Measurements from ENCODE around the gene BSND.
"Not testable (repeated sequence)": the region's sequence is repeated elsewhere in the genome, so short reads cannot be mapped to it uniquely, and the experiment has no call there.

The BSND gene

GRCh38 chr1:55015731-55016620, 17.2 kb downstream of the BSND start:
- DNase-seq (ENCODE audit: low read depth in 2 of 2) = no peak

- no peak for DNase-seq (ENCODE audit: low read depth in 2 of 2)
These were observed 19.7 kb downstream of the BSND start for GRCh38 chr1:55018395-55018794.

- peak; percentile 63 to 67 for DNase-seq (ENCODE audit: low read depth in 2 of 2)
These were observed 23.3 kb downstream of the BSND start for GRCh38 chr1:55021942-55022546.

GRCh38 chr1:55024163-55024562, 25.4 kb downstream of the BSND start:
- DNase-seq (ENCODE audit: low read depth in 2 of 2) = not testable (repeated sequence)

DNA sequence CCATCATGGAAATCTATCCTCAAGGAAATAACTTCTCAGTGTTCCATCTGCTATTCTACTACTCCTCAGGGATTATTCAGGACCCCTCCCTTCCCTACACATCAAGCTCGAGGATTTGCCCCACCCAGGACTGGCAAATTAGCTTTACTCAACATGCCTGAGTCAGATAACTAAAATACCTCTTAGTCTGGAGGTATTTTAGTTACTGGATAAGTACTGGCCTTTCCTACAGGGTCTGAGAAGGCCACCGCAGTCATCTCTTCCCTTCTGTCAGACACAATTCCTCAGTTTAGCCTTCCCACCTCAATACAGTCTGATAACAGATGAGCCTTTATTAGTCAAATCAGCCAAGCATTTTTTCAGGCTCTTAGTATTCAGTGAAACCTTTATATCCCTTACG, 27.9 kb downstream of the BSND start:
- DNase-seq (ENCODE audit: low read depth in 2 of 2) = not testable (repeated sequence)

DNA sequence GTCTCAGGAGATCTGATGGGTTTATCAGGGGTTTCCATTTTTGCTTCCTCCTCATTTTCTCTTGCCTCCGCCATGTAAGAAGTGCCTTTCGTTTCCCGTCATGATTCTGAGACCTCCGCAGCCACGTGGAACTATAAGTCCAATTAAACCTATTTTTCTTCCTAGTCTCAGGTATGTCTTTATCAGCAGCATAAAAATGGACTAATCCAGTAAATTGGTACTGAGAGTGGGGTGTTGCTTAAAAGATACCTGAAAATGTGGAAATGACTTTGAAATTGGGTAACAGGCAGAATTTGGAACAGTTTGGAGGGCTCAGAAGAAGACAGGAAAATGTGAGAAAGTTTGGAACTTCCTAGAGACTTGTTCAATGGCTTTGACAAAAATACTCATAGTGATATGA, 32.4 kb downstream of the BSND start:
- not testable (repeated sequence) for DNase-seq (ENCODE audit: low read depth in 2 of 2)

GRCh38 chr1:55033265-55033614, 34.5 kb downstream of the BSND start:
- DNase-seq (ENCODE audit: low read depth in 2 of 2) = no peak

- DNase-seq (ENCODE audit: low read depth in 2 of 2) = no peak
These were observed 35.9 kb downstream of the BSND start for GRCh38 chr1:55034476-55035133.

DNA sequence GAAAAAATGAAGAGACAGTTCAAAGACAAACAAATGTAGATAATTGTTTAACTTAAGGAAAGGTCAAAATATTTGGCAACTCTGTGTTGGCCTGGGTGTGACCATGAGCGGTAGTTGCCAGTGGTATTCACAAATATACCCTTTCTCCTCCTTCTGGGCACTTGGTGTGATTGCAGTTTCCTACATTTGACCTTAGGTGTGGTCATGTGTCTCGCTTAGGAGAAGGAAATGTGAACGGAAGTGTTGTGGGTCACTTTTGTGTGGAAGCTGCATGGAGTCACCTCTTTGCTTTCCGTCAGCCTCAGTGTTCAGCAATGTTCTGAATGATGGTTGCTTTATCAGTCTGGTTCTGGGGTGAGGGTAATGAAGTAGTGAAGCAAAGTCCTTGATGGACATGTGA, 37.2 kb downstream of the BSND start:
- DNase-seq (ENCODE audit: low read depth in 2 of 2) = no peak

DNA sequence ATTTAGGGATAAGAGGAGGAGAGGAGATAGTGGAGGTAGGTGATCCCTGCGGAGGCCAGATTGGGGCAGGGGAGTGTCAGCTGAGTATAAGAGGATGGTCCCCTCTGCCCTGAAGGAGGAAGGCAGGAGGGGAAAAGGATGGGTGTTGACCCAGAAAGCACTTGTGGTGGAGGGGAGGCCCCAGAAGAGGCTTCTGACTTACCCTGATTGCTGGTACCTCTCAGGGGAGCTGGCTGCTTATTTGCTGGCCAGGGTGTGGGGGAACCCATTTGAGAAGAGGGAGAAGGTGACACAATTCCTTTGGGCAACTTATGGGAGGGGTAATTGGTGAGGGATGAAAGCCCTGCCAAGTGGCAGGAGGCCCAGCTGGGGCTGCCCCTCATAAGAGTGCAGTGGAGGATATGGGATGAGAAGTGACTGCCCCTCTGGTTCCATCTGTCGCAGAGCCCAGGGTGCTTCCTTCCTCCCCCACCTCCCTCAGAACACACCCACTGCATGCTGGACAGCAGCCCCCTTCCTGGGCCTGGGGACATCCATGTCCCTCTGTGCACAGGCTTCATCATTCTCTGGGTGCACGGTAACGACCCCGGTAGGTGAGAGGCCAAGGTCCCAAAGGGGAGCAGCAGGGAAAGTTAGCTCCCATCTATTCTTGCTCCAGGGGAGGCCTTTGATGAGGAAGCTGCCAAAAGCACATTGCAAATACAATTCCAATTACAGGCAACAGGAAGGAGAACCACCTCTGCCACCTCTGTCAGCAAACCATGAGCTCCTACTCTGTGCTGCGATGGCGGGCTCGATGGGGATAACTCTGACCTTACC, 39.2 kb downstream of the BSND start:
- DNase-seq (ENCODE audit: low read depth in 2 of 2) = no peak

DNA sequence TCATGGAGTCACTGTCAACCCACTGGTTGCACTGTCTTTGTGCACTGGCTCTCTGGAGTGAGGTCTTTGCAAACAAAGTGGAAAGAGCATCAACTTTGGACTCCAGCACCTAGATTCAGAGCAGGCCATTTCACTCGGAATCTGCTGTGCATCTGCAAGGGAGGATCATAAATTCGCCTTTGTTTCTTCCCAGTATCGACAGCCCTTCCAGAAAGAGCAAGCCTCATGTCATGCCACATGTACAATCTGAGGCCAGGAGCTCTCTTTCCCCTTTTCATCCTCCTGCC, 39.8 kb downstream of the BSND start:
- no peak for DNase-seq (ENCODE audit: low read depth in 2 of 2)

DNA sequence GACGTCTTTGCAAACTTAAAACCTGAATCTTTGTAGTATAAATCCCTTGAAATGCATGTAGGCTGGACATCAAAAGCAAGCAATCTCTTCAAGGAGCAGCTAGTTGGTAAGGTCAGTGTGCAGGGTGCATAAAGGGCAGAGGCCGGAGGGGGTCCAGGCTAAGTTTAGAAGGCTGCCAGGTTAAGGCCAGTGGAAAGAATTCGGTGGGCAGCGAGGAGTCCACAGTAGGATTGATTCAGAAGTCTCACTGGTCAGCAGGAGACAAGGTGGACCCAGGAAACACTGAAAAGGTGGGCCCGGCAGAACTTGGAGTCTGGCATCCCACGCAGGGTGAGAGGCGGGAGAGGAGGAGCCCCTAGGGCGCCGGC, 40.2 kb downstream of the BSND start:
- DNase-seq (ENCODE audit: low read depth in 2 of 2) = no peak

- peak; percentile 12 to 14 for DNase-seq (ENCODE audit: low read depth in 2 of 2)
These were observed 40.8 kb downstream of the BSND start, which contains the start of gene PCSK9 for GRCh38 chr1:55039342-55040082. PCSK9 (plus strand) TSS chr1:55039548; CDS start chr1:55039838, 290 bp downstream.

DNA sequence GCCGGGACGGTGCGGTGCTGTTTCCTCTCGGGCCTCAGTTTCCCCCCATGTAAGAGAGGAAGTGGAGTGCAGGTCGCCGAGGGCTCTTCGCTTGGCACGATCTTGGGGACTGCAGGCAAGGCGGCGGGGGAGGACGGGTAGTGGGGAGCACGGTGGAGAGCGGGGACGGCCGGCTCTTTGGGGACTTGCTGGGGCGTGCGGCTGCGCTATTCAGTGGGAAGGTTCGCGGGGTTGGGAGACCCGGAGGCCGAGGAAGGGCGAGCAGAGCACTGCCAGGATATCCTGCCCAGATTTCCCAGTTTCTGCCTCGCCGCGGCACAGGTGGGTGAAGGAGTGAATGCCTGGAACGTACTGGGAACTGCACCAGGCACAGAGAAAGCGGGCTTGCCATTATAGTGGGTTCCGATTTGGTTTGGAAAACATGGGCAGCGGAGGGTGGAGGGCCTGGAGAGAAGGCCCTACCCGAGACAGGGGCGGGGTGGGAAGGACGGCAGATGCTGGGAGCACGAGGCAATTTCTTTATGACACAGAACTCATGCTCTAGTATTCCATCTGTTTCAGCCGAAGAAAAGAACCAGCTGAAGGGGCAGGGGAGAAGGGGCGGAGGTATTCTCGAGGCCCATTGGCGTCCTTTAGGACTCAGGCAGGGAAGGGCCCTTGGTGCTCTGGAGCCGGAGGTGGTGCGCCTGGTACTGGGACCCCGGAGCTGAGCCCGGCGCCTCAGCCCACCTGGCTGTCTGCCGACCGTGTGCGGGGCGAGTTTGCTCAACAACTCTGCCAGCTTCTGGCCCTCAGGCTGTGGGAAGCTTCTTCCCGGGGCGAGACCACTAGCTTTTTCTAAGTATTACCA, 41.6 kb downstream of the BSND start:
- no peak for DNase-seq (ENCODE audit: low read depth in 2 of 2)

DNA sequence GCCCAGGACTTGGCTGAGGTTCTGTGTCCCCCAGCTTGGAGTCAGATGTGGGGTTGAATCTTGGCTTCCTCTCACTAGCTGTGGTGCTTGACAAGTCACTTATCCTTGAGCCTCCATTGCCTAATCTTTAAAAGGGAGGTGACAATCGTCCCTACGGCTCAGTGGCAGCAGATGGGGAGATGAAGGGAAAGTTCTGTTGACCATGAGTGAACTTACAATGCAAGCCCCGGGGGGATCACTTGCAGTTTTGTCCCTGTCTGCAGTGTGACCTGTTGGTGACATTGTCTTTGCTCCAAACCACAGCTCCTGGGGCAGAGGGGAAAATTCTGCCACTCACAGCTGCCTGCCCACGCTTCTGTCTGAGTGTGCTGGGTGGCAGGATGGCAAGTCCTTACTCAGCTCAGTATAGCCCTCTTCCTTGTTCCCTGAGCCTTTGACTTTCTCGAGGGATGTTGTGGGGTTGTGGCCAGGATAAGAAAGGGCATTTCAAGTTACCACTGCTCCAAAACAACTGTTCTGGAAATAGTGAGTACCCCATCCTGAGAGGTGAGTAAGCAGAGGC, 42.3 kb downstream of the BSND start:
- no peak for DNase-seq (ENCODE audit: low read depth in 2 of 2)

DNA sequence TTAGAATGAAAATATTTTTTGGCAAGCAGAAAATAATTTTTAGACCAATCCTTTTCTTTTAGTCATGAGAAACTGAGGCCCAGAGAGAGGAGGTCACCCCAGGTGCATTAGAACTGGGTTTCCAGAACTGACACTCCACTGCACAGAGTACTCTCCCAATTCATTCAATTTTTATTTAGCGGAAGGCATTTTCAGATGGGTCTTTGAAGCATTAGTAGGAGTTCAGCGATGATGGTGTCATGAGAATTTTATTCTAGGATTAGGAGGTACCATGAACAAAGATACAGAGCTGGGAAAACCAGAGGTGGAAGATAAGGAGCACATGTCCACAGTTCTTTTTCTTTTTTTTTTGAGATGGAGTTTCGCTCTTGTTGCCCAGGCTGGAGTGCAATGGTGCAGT, 42.9 kb downstream of the BSND start:
- DNase-seq (ENCODE audit: low read depth in 2 of 2) = no peak

DNA sequence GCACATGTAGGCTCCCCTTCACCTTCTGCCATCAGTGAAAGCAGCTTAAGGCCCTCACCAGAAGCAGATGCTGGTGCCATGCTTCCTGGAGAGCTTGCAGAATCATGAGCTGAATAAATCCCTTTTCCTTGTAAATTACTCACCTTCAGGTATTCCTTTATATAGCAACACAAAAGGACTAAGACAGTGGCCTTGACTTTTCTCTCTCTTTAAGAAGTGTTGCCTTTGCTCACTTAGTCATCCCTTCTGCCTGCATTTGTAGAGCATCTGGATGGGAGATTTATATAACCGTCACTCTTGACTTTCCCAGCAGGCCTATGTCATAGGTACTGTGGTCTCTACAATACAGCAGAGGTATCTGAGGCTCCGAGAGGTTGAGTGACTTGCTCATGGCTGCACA, 44.3 kb downstream of the BSND start:
- no peak for DNase-seq (ENCODE audit: low read depth in 2 of 2)

- no peak for DNase-seq (ENCODE audit: low read depth in 2 of 2)
These were observed 45.0 kb downstream of the BSND start for GRCh38 chr1:55043726-55044125.

GRCh38 chr1:55044617-55045397, 46.1 kb downstream of the BSND start:
- no peak for DNase-seq (ENCODE audit: low read depth in 2 of 2)
